Measurements from ENCODE around the gene APBB2.

GRCh38 chr4:41158274-41158673, 56.1 kb downstream of the APBB2 start:
- no peak for TF ChIP-seq CTCF (IDR thresholded peaks at IDR 0.05 in 2 of 3, conservative IDR thresholded peaks at IDR 0.05 in 1 of 3; ENCODE audit: control insufficient read depth in 2 of 3, extremely low read depth in 1 of 3, insufficient read depth in 1 of 3, low read depth in 3 of 3, low read length in 3 of 3)
- TF ChIP-seq NRF1 (conservative IDR thresholded peaks at IDR 0.05; ENCODE audit: low read depth, low read length), result no peak
- TF ChIP-seq TAF1 (IDR thresholded peaks at IDR 0.05; ENCODE audit: borderline replicate concordance, low read depth, low read length), result no peak
- no peak for TF ChIP-seq BRCA1 (IDR thresholded peaks at IDR 0.05; ENCODE audit: low read depth, low read length)
- no peak for TF ChIP-seq EZH2 (IDR thresholded peaks at IDR 0.05; ENCODE audit: borderline replicate concordance, control insufficient read depth, low read depth, low read length)
- TF ChIP-seq BMI1 (IDR thresholded peaks at IDR 0.05; ENCODE audit: borderline replicate concordance), result no peak
- TF ChIP-seq SIX5 (IDR thresholded peaks at IDR 0.05; ENCODE audit: low read depth, low read length, severe bottlenecking), result no peak
- TF ChIP-seq TCF3 (IDR thresholded peaks at IDR 0.05; ENCODE audit: borderline replicate concordance, insufficient read depth, low read depth, low read length), result no peak
- TF ChIP-seq ZNF24 (IDR thresholded peaks at IDR 0.05), result no peak
- no peak for TF ChIP-seq RFX5 (IDR thresholded peaks at IDR 0.05; ENCODE audit: low read depth, low read length)
- TF ChIP-seq ZNF384 (IDR thresholded peaks at IDR 0.05; ENCODE audit: borderline replicate concordance, low read depth, low read length), result no peak
